Activated CD4-positive, alpha-beta T cell treated with anti-CD3 and anti-CD28 coated beads, Interleukin-2, amount 10 ng/mL, durations not matched to agents 24 days and 14 days (primary cell): ENCODE data around the gene LEF1. TPM values are rescaled to one million over a fixed set of nuclear protein-coding genes. Genes with fewer than 3 reads are reported as not detected.
A peak's percentile ranks its signal among the peaks of the same experiment; 100 is the strongest.

Experiments used
- DNase-seq: peaks from one replicate; pipeline ENCODE4 v3.0.0; 2022
- H3K27ac Mint-ChIP-seq: one replicate; pipeline ENCODE4 v1.8.0; 2022; ENCODE audit warnings: mild to moderate bottlenecking, mixed read lengths
- H3K27me3 Mint-ChIP-seq: one replicate; pipeline ENCODE4 v1.8.0; 2022; ENCODE audit warnings: mixed read lengths
- H3K36me3 Mint-ChIP-seq: one replicate; pipeline ENCODE4 v1.8.0; 2022; ENCODE audit warnings: low read depth, mild to moderate bottlenecking, mixed read lengths
- H3K4me1 Mint-ChIP-seq: one replicate; pipeline ENCODE4 v1.8.0; 2021; ENCODE audit warnings: mixed read lengths
- H3K4me3 Mint-ChIP-seq: one replicate; pipeline ENCODE4 v1.8.0; 2022; ENCODE audit warnings: mild to moderate bottlenecking, moderate library complexity, mixed read lengths
- H3K9me3 Mint-ChIP-seq: one replicate; pipeline ENCODE4 v1.8.0; 2021; ENCODE audit warnings: mixed read lengths
- intact Hi-C: fragments of 100-400 bp; cut with micrococcal nuclease; formaldehyde crosslinking; loops from one replicate; pipeline ENCODE4 v1.15.1; 2023
- total RNA-seq: library from RNA; stranded (reverse); gene quantifications from 2 replicates; pipeline ENCODE4 v1.2.3, GENCODE V29; 2022

LEF1 gene
- total RNA-seq, 1 donor from 2014 or later, result 141 TPM

GRCh38 chr4:108192056-108192455 lies 23.3 kb upstream of the LEF1 start:
- H3K4me1 Mint-ChIP-seq, result peaks cover 11% of the 10 kb centered on the region
- H3K27ac Mint-ChIP-seq, result no peak overlapping the region
- no peaks in the 10 kb centered on the region for H3K9me3 Mint-ChIP-seq
- intact Hi-C loops, result no loop called here
- H3K27me3 Mint-ChIP-seq, result no peaks in the 10 kb centered on the region
- no peaks in the 10 kb centered on the region for H3K36me3 Mint-ChIP-seq
- no peak overlapping the region for H3K4me3 Mint-ChIP-seq
- DNase-seq, result no peak

GRCh38 chr4:108191269-108191914 lies 22.7 kb upstream of the LEF1 start:
- no peaks in the 10 kb centered on the region for H3K36me3 Mint-ChIP-seq
- DNase-seq, result peak; percentile 66
- no peaks in the 10 kb centered on the region for H3K9me3 Mint-ChIP-seq
- H3K27ac Mint-ChIP-seq, result no peak overlapping the region
- intact Hi-C loops, result no loop called here
- peaks cover 11% of the 10 kb centered on the region for H3K4me1 Mint-ChIP-seq
- no peaks in the 10 kb centered on the region for H3K27me3 Mint-ChIP-seq
- no peak overlapping the region for H3K4me3 Mint-ChIP-seq

- intact Hi-C loops, result no loop called here
- DNase-seq, result no peak
- H3K27me3 Mint-ChIP-seq, result no peaks in the 10 kb centered on the region
- H3K4me3 Mint-ChIP-seq, result no peak overlapping the region
- no peaks in the 10 kb centered on the region for H3K36me3 Mint-ChIP-seq
- H3K9me3 Mint-ChIP-seq, result no peaks in the 10 kb centered on the region
- H3K4me1 Mint-ChIP-seq, result peaks cover 11% of the 10 kb centered on the region
- H3K27ac Mint-ChIP-seq, result no peak overlapping the region
Measured at GRCh38 chr4:108188770-108189169, 20.0 kb upstream of the LEF1 start.

GRCh38 chr4:108185252-108185651 lies 16.5 kb upstream of the LEF1 start:
- no peak overlapping the region for H3K27ac Mint-ChIP-seq
- peaks cover 3% of the 10 kb centered on the region for H3K4me1 Mint-ChIP-seq
- intact Hi-C loops, result no loop called here
- no peaks in the 10 kb centered on the region for H3K36me3 Mint-ChIP-seq
- peaks cover 5% of the 10 kb centered on the region for H3K27me3 Mint-ChIP-seq
- no peaks in the 10 kb centered on the region for H3K9me3 Mint-ChIP-seq
- H3K4me3 Mint-ChIP-seq, result no peak overlapping the region
- DNase-seq, result no peak

GRCh38 chr4:108184453-108185049 lies 15.8 kb upstream of the LEF1 start:
- H3K27ac Mint-ChIP-seq, result no peak overlapping the region
- no peak overlapping the region for H3K4me3 Mint-ChIP-seq
- H3K9me3 Mint-ChIP-seq, result no peaks in the 10 kb centered on the region
- H3K36me3 Mint-ChIP-seq, result no peaks in the 10 kb centered on the region
- DNase-seq, result no peak
- peaks cover 7% of the 10 kb centered on the region for H3K27me3 Mint-ChIP-seq
- intact Hi-C loops, result no loop called here
- H3K4me1 Mint-ChIP-seq, result peaks cover 3% of the 10 kb centered on the region

- H3K27ac Mint-ChIP-seq, result no peak overlapping the region
- peaks cover 7% of the 10 kb centered on the region for H3K27me3 Mint-ChIP-seq
- intact Hi-C loops, result no loop called here
- H3K36me3 Mint-ChIP-seq, result peaks cover 8% of the 10 kb centered on the region
- H3K4me3 Mint-ChIP-seq, result no peak overlapping the region
- peaks cover 3% of the 10 kb centered on the region for H3K4me1 Mint-ChIP-seq
- DNase-seq, result no peak
- H3K9me3 Mint-ChIP-seq, result no peaks in the 10 kb centered on the region
Measured at GRCh38 chr4:108181704-108182103, 13.0 kb upstream of the LEF1 start.

GRCh38 chr4:108180513-108180912 lies 11.8 kb upstream of the LEF1 start:
- H3K9me3 Mint-ChIP-seq, result no peaks in the 10 kb centered on the region
- H3K36me3 Mint-ChIP-seq, result peaks cover 8% of the 10 kb centered on the region
- peaks cover 7% of the 10 kb centered on the region for H3K4me1 Mint-ChIP-seq
- no peak overlapping the region for H3K27ac Mint-ChIP-seq
- peaks cover 7% of the 10 kb centered on the region for H3K27me3 Mint-ChIP-seq
- DNase-seq, result no peak
- no peak overlapping the region for H3K4me3 Mint-ChIP-seq
- intact Hi-C loops, result no loop called here

GRCh38 chr4:108175966-108176365 lies 7.2 kb upstream of the LEF1 start:
- DNase-seq, result no peak
- H3K4me1 Mint-ChIP-seq, result peaks cover 29% of the 10 kb centered on the region
- no peaks in the 10 kb centered on the region for H3K9me3 Mint-ChIP-seq
- intact Hi-C loops, result no loop called here
- peaks cover 8% of the 10 kb centered on the region for H3K36me3 Mint-ChIP-seq
- no peak overlapping the region for H3K4me3 Mint-ChIP-seq
- H3K27ac Mint-ChIP-seq, result no peak overlapping the region
- peaks cover 7% of the 10 kb centered on the region for H3K27me3 Mint-ChIP-seq

- Mint-ChIP-seq H3K4me3 (no peak overlapping the region), H3K27me3 (peaks cover 8% of the 10 kb centered on the region), H3K27ac (no peak overlapping the region), H3K4me1 (peaks cover 40% of the 10 kb centered on the region), H3K9me3 (no peaks in the 10 kb centered on the region), H3K36me3 (peaks cover 8% of the 10 kb centered on the region)
- intact Hi-C loops, result loop anchor here (5.0 kb wide), 1 partner anchor 337 kb away; no protein-coding TSS in a partner anchor
- DNase-seq, result no peak
Measured at GRCh38 chr4:108174856-108175255, 6.1 kb upstream of the LEF1 start.

- H3K27me3 Mint-ChIP-seq, result peaks cover 14% of the 10 kb centered on the region
- peak overlapping the region; percentile 93 for H3K27ac Mint-ChIP-seq
- peaks cover 10% of the 10 kb centered on the region for H3K36me3 Mint-ChIP-seq
- intact Hi-C loops, result loop anchor here (2.0 to 5.0 kb wide), 3 partner anchors 339 to 447 kb away; partner anchors contain the start of gene RPL34
- H3K9me3 Mint-ChIP-seq, result no peaks in the 10 kb centered on the region
- peak overlapping the region; percentile 97 for H3K4me3 Mint-ChIP-seq
- DNase-seq, result no peak
- peaks cover 50% of the 10 kb centered on the region for H3K4me1 Mint-ChIP-seq
Measured at GRCh38 chr4:108173599-108174057, 4.9 kb upstream of the LEF1 start.

GRCh38 chr4:108172753-108173598 lies 4.2 kb upstream of the LEF1 start:
- Mint-ChIP-seq H3K27ac (peak overlapping the region; percentile 93), H3K27me3 (peaks cover 14% of the 10 kb centered on the region), H3K4me3 (peak overlapping the region; percentile 97), H3K9me3 (no peaks in the 10 kb centered on the region), H3K36me3 (peaks cover 10% of the 10 kb centered on the region), H3K4me1 (peaks cover 53% of the 10 kb centered on the region)
- peak; percentile 93 for DNase-seq
- intact Hi-C loops, result loop anchor here (2.0 to 5.0 kb wide), 3 partner anchors 339 to 448 kb away; partner anchors contain the start of gene RPL34

GRCh38 chr4:108172231-108172752 lies 3.6 kb upstream of the LEF1 start:
- peaks cover 53% of the 10 kb centered on the region for H3K4me1 Mint-ChIP-seq
- H3K27ac Mint-ChIP-seq, result peak overlapping the region; percentile 88
- DNase-seq, result peak; percentile 81
- H3K4me3 Mint-ChIP-seq, result peak overlapping the region; percentile 97
- intact Hi-C loops, result loop anchor here (2.0 to 5.0 kb wide), 3 partner anchors 340 to 449 kb away; partner anchors contain the start of gene RPL34
- peaks cover 4% of the 10 kb centered on the region for H3K36me3 Mint-ChIP-seq
- no peaks in the 10 kb centered on the region for H3K9me3 Mint-ChIP-seq
- peaks cover 14% of the 10 kb centered on the region for H3K27me3 Mint-ChIP-seq

GRCh38 chr4:108171339-108172230 lies 2.9 kb upstream of the LEF1 start:
- H3K9me3 Mint-ChIP-seq, result no peaks in the 10 kb centered on the region
- H3K27ac Mint-ChIP-seq, result peak overlapping the region; percentile 88
- H3K4me3 Mint-ChIP-seq, result peak overlapping the region; percentile 97
- H3K36me3 Mint-ChIP-seq, result peaks cover 3% of the 10 kb centered on the region
- peaks cover 55% of the 10 kb centered on the region for H3K4me1 Mint-ChIP-seq
- H3K27me3 Mint-ChIP-seq, result peaks cover 14% of the 10 kb centered on the region
- intact Hi-C loops, result loop anchor here (1.0 to 5.0 kb wide), 4 partner anchors 141 to 449 kb away; partner anchors contain the start of gene RPL34
- DNase-seq, result peak; percentile 90
